HCT116 (cell line): ENCODE results near the gene MACC1.

Experiments used
- CEBPB ChIP-seq: IDR thresholded peaks from 2 replicates; pipeline ENCODE4 v1.6.1; 2012; ENCODE audit warnings: low read depth
- CTCF ChIP-seq, 3 experiments: fragments of 200-600 bp in 1 of 3; sonication (generic) in 1 of 3; IDR thresholded peaks in 2 of 3; conservative IDR thresholded peaks in 1 of 3; 2 replicates each; pipeline ENCODE4 v1.5.1; 2012 to 2017; ENCODE audit warnings: low read depth in 2 of 3, low read length in 2 of 3, antibody characterized with exemption in 1 of 3, borderline replicate concordance in 1 of 3, control low read depth in 1 of 3, mild to moderate bottlenecking in 1 of 3, mixed read lengths in 1 of 3, mixed run types in 1 of 3, moderate library complexity in 1 of 3; ENCODE audit not compliant: insufficient read depth in 1 of 3
- MAX ChIP-seq: IDR thresholded peaks from 2 replicates; pipeline ENCODE4 v1.6.1; 2012
- POLR2A ChIP-seq: IDR thresholded peaks from 2 replicates; pipeline ENCODE4 v1.7.0; 2011; ENCODE audit warnings: borderline replicate concordance; ENCODE audit not compliant: insufficient read depth, insufficient read length; ENCODE audit errors: extremely low read depth
- YY1 ChIP-seq: IDR thresholded peaks from 2 replicates; pipeline ENCODE4 v1.6.1; 2011; ENCODE audit warnings: low read length, low read depth, moderate library complexity, mild to moderate bottlenecking; ENCODE audit not compliant: insufficient replicate concordance; ENCODE audit errors: extremely low read depth

GRCh38 chr7:20201380-20201779, 15.8 kb downstream of the MACC1 start:
- TF ChIP-seq MAX: no peak
- no peak for TF ChIP-seq YY1
- no peak for TF ChIP-seq CTCF (IDR thresholded peaks at IDR 0.05 in 2 of 3, conservative IDR thresholded peaks at IDR 0.05 in 1 of 3; ENCODE audit: borderline replicate concordance in 1 of 3, insufficient read depth in 1 of 3, low read depth in 2 of 3, low read length in 2 of 3)
- no peak for TF ChIP-seq POLR2A
- TF ChIP-seq CEBPB: no peak
